ENCODE data around the gene RAET1L.
"Not testable (repeated sequence)": the region's sequence is repeated elsewhere in the genome, so short reads cannot be mapped to it uniquely, and the experiment has no call there.

DNA sequence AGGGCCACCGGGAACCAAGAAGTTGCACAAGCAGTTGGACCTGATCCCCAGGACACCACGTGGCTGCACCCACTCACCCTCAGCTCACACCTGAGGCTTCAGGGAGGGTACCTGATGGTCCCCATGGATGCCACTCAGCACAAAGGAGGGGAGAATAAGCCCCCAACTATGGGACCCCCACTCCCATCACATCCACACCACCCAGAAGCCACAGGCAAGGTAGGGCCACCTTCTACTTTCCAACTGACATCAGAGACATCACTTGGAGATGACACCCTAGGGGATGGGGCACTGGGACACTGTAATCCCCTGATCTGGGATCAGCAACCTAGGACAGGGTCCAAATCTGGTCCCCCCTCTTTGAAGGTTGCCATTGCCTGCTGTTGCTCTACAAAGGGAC, 1.3 kb downstream of the RAET1L start:
- not testable (repeated sequence) for TF ChIP-seq EZH2 (IDR thresholded peaks at IDR 0.05; ENCODE audit: low read length, missing control alignments)
- TF ChIP-seq, protein P1, sequence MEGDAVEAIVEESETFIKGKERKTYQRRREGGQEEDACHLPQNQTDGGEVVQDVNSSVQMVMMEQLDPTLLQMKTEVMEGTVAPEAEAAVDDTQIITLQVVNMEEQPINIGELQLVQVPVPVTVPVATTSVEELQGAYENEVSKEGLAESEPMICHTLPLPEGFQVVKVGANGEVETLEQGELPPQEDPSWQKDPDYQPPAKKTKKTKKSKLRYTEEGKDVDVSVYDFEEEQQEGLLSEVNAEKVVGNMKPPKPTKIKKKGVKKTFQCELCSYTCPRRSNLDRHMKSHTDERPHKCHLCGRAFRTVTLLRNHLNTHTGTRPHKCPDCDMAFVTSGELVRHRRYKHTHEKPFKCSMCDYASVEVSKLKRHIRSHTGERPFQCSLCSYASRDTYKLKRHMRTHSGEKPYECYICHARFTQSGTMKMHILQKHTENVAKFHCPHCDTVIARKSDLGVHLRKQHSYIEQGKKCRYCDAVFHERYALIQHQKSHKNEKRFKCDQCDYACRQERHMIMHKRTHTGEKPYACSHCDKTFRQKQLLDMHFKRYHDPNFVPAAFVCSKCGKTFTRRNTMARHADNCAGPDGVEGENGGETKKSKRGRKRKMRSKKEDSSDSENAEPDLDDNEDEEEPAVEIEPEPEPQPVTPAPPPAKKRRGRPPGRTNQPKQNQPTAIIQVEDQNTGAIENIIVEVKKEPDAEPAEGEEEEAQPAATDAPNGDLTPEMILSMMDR (conservative IDR thresholded peaks at IDR 0.05 in 1 of 2, IDR thresholded peaks at IDR 0.05 in 1 of 2; ENCODE audit: low read depth in 1 of 2, low read length in 2 of 2): not testable (repeated sequence)

Measured in fibroblast of lung (primary cell).